SU-DHL-6 (cell line): Measurements from ENCODE around the gene COL23A1.

Source experiments
- CTCF ChIP-seq: fragments of 200-600 bp; sonication (generic); IDR thresholded peaks from one replicate; pipeline ENCODE4 v1.5.1; 2017; ENCODE audit warnings: antibody characterized with exemption, mild to moderate bottlenecking, low read length, moderate library complexity; ENCODE audit not compliant: insufficient read depth, poor library complexity, severe bottlenecking
- EZH2phosphoT487 ChIP-seq: fragments of 200-600 bp; sonication (generic), shearing (Covaris generic); conservative IDR thresholded peaks from 2 replicates; pipeline ENCODE4 v1.6.1; 2018; ENCODE audit warnings: mild to moderate bottlenecking, antibody characterized with exemption, low read length, moderate library complexity, mixed read lengths

DNA sequence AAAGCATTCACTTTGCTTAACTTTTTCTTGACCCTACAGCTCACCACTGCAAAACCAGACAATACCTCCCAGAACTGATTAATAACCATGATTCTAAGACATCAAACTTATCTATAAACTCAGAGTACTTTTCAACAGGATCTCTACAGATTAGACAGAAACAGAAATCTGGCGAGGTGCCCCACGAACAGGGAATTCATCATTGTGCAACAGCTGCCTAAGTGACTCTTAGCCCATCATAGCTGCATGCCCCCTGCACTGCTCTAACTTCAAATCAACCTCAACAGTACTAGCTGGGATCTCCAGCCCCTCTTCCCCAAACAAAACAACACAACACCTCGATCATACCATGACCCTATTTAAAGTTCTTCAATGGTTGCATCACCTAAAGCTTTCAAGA, 16.1 kb upstream of the COL23A1 start:
- TF ChIP-seq CTCF = no peak
- TF ChIP-seq EZH2phosphoT487 = no peak
